HepG2 (cell line): ENCODE data around the gene DBNDD2. TPM values are rescaled to one million over a fixed set of nuclear protein-coding genes. Genes with fewer than 3 reads are reported as not detected.
A peak's percentile ranks its signal among the peaks of the same experiment; 100 is the strongest.

ENCODE experiments used
- ARHGAP35 ChIP-seq: sonication (generic); formaldehyde crosslinking; IDR thresholded peaks from 2 replicates; pipeline ENCODE4 v1.9.0; 2022; ENCODE audit warnings: mild to moderate bottlenecking, inconsistent platforms, moderate library complexity, missing genetic modification reagents, borderline replicate concordance
- MED8 ChIP-seq: sonication (generic); formaldehyde crosslinking; IDR thresholded peaks from 2 replicates; pipeline ENCODE4 v1.8.1; 2023; ENCODE audit warnings: mild to moderate bottlenecking, missing genetic modification reagents; ENCODE audit not compliant: insufficient replicate concordance
- NFIB ChIP-seq: sonication (generic); formaldehyde crosslinking; IDR thresholded peaks from 2 replicates; pipeline ENCODE4 v1.9.0; 2021; ENCODE audit warnings: missing genetic modification reagents, mild to moderate bottlenecking, borderline replicate concordance
- TARDBP ChIP-seq: sonication (generic); formaldehyde crosslinking; IDR thresholded peaks from 2 replicates; pipeline ENCODE4 v1.8.0; 2022; ENCODE audit warnings: mild to moderate bottlenecking, missing genetic modification reagents
- ZNF101 ChIP-seq: sonication (generic); formaldehyde crosslinking; IDR thresholded peaks from 2 replicates; pipeline ENCODE4 v1.4.0; 2020; ENCODE audit warnings: mild to moderate bottlenecking, low read depth, missing genetic modification reagents, borderline replicate concordance
- ZNF205 ChIP-seq: IDR thresholded peaks from 2 replicates; pipeline ENCODE4 v1.6.1; 2018; ENCODE audit warnings: missing biosample characterization, missing genetic modification reagents
- ZNF232 ChIP-seq: sonication (generic); formaldehyde crosslinking; IDR thresholded peaks from 2 replicates; pipeline ENCODE4 v1.4.0; 2020; ENCODE audit warnings: missing genetic modification reagents, borderline replicate concordance
- ZNF3 ChIP-seq: IDR thresholded peaks from 2 replicates; pipeline ENCODE4 v1.7.0; 2017; ENCODE audit warnings: inconsistent platforms
- ZNF343 ChIP-seq: sonication (generic); formaldehyde crosslinking; IDR thresholded peaks from 2 replicates; pipeline ENCODE4 v1.4.0; 2020; ENCODE audit warnings: mild to moderate bottlenecking, missing genetic modification reagents
- ZNF350 ChIP-seq: sonication (generic); formaldehyde crosslinking; IDR thresholded peaks from 2 replicates; pipeline ENCODE4 v1.4.0; 2020; ENCODE audit warnings: mild to moderate bottlenecking, low read depth, missing genetic modification reagents, borderline replicate concordance
- ZNF446 ChIP-seq: sonication (generic); formaldehyde crosslinking; IDR thresholded peaks from 2 replicates; pipeline ENCODE4 v1.5.0; 2020; ENCODE audit warnings: mild to moderate bottlenecking, missing genetic modification reagents
- ZNF558 ChIP-seq: sonication (generic); formaldehyde crosslinking; IDR thresholded peaks from 2 replicates; pipeline ENCODE4 v1.9.0; 2022; ENCODE audit warnings: mild to moderate bottlenecking, missing genetic modification reagents, borderline replicate concordance
- ZNF562 ChIP-seq: sonication (generic); formaldehyde crosslinking; IDR thresholded peaks from 2 replicates; pipeline ENCODE4 v1.8.0; 2022; ENCODE audit warnings: missing genetic modification reagents, borderline replicate concordance
- polyA plus RNA-seq, 8 experiments: library from polyadenylated mRNA; depleted of rRNA in 3 of 8; stranded (reverse) in 7 of 8; unstranded in 1 of 8; fragments of >200 nt; fragmentation: Illumina TruSeq in 4 of 8; extraction: Trizol in 4 of 8; gene quantifications; 2 replicates each; pipeline versions ENCODE4 v1.2.1 to v1.2.3, GENCODE V29; 2011 to 2016; ENCODE audit warnings: low read depth in 4 of 8, missing spikeins in 1 of 8, mixed read lengths in 1 of 8; ENCODE audit not compliant: insufficient read depth in 1 of 8
- total RNA-seq, 5 experiments: library from RNA; depleted of rRNA; stranded (reverse); fragments of >200 nt; fragmentation: Illumina TruSeq; extraction: Trizol; gene quantifications; 2 replicates each; pipeline ENCODE4 v1.2.3, GENCODE V29; 2016; ENCODE audit warnings: low read depth in 1 of 5
- TF ChIP-seq, protein P1 (sequence below): sonication (generic); formaldehyde crosslinking; IDR thresholded peaks from 2 replicates; pipeline ENCODE4 v1.4.0; 2020; ENCODE audit warnings: low read depth, missing genetic modification reagents
- TF ChIP-seq, protein P2 (sequence below): sonication (generic); formaldehyde crosslinking; IDR thresholded peaks from 2 replicates; pipeline ENCODE4 v1.4.0; 2020; ENCODE audit warnings: missing genetic modification reagents
- TF ChIP-seq, protein P3 (sequence below): sonication (generic); formaldehyde crosslinking; IDR thresholded peaks from 2 replicates; pipeline ENCODE4 v1.4.0; 2020; ENCODE audit warnings: missing genetic modification reagents
- TF ChIP-seq, protein P4 (sequence below): sonication (generic); formaldehyde crosslinking; IDR thresholded peaks from 2 replicates; pipeline ENCODE4 v1.8.0; 2022; ENCODE audit warnings: mild to moderate bottlenecking, missing genetic modification reagents, moderate library complexity

DBNDD2 gene
- total and polyA plus RNA-seq, 2 of the 13 experiments (the other 11 are each of a cell fraction or from before 2014, with no cell fraction given), result 16.7 to 47.6 TPM

DNA sequence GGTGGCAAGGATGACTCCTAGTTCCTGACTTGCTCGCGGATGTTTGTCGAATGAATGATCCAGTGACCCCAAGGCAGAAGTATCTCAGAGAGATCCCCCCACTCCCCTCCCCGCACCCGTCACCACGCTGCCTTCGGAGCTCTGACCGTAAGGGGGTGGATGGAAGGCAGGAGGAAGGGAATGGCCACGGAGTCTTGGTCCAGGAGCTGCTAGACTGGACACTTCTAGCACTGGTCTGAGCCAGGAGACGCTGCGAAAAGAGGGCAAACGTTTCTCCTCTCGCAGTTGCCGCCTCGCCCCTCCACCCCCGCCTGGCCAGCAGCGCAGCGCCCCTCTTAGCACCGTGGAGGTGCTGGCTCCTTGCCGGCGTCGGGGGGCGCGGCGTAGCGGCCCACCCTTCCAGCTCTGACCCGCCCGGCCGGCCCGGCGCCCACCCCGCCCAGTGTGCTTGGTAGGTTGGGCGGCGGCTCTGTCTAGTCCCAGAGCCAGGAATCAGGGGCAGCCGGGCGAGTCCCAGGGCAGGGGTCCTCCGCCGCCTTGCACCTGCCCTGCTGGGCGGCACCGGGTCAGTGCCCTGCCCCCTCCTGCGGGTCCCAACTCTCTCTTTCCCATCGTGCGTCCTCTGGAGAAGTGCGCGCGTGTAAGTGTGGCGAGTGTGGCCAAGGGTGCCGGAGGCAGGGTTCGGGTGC is 2.4 kb upstream of the DBNDD2 start (continued):
- TF ChIP-seq, protein P1, sequence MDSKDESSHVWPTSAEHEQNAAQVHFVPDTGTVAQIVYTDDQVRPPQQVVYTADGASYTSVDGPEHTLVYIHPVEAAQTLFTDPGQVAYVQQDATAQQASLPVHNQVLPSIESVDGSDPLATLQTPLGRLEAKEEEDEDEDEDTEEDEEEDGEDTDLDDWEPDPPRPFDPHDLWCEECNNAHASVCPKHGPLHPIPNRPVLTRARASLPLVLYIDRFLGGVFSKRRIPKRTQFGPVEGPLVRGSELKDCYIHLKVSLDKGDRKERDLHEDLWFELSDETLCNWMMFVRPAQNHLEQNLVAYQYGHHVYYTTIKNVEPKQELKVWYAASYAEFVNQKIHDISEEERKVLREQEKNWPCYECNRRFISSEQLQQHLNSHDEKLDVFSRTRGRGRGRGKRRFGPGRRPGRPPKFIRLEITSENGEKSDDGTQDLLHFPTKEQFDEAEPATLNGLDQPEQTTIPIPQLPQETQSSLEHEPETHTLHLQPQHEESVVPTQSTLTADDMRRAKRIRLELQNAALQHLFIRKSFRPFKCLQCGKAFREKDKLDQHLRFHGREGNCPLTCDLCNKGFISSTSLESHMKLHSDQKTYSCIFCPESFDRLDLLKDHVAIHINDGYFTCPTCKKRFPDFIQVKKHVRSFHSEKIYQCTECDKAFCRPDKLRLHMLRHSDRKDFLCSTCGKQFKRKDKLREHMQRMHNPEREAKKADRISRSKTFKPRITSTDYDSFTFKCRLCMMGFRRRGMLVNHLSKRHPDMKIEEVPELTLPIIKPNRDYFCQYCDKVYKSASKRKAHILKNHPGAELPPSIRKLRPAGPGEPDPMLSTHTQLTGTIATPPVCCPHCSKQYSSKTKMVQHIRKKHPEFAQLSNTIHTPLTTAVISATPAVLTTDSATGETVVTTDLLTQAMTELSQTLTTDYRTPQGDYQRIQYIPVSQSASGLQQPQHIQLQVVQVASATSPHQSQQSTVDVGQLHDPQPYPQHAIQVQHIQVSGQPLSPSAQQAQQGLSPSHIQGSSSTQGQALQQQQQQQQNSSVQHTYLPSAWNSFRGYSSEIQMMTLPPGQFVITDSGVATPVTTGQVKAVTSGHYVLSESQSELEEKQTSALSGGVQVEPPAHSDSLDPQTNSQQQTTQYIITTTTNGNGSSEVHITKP (CRISPR knock-in tag), result no peak
- TF ChIP-seq ZNF446 (CRISPR knock-in tag) (no peak), MED8 (no peak), ZNF205 (CRISPR knock-in tag) (no peak), NFIB (no peak), ZNF232 (CRISPR knock-in tag) (no peak), ZNF101 (CRISPR knock-in tag) (no peak), ZNF350 (peak; percentile 15; the same call in 1 of the 2 replicates), ZNF558 (CRISPR knock-in tag) (no peak), TARDBP (CRISPR knock-in tag) (no peak), ARHGAP35 (peak; percentile 22; the same call in 1 of the 2 replicates), ZNF343 (no peak), ZNF3 (no peak), ZNF562 (CRISPR knock-in tag) (no peak)
- TF ChIP-seq, protein P2, sequence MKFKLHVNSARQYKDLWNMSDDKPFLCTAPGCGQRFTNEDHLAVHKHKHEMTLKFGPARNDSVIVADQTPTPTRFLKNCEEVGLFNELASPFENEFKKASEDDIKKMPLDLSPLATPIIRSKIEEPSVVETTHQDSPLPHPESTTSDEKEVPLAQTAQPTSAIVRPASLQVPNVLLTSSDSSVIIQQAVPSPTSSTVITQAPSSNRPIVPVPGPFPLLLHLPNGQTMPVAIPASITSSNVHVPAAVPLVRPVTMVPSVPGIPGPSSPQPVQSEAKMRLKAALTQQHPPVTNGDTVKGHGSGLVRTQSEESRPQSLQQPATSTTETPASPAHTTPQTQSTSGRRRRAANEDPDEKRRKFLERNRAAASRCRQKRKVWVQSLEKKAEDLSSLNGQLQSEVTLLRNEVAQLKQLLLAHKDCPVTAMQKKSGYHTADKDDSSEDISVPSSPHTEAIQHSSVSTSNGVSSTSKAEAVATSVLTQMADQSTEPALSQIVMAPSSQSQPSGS, result no peak
- TF ChIP-seq, protein P3, sequence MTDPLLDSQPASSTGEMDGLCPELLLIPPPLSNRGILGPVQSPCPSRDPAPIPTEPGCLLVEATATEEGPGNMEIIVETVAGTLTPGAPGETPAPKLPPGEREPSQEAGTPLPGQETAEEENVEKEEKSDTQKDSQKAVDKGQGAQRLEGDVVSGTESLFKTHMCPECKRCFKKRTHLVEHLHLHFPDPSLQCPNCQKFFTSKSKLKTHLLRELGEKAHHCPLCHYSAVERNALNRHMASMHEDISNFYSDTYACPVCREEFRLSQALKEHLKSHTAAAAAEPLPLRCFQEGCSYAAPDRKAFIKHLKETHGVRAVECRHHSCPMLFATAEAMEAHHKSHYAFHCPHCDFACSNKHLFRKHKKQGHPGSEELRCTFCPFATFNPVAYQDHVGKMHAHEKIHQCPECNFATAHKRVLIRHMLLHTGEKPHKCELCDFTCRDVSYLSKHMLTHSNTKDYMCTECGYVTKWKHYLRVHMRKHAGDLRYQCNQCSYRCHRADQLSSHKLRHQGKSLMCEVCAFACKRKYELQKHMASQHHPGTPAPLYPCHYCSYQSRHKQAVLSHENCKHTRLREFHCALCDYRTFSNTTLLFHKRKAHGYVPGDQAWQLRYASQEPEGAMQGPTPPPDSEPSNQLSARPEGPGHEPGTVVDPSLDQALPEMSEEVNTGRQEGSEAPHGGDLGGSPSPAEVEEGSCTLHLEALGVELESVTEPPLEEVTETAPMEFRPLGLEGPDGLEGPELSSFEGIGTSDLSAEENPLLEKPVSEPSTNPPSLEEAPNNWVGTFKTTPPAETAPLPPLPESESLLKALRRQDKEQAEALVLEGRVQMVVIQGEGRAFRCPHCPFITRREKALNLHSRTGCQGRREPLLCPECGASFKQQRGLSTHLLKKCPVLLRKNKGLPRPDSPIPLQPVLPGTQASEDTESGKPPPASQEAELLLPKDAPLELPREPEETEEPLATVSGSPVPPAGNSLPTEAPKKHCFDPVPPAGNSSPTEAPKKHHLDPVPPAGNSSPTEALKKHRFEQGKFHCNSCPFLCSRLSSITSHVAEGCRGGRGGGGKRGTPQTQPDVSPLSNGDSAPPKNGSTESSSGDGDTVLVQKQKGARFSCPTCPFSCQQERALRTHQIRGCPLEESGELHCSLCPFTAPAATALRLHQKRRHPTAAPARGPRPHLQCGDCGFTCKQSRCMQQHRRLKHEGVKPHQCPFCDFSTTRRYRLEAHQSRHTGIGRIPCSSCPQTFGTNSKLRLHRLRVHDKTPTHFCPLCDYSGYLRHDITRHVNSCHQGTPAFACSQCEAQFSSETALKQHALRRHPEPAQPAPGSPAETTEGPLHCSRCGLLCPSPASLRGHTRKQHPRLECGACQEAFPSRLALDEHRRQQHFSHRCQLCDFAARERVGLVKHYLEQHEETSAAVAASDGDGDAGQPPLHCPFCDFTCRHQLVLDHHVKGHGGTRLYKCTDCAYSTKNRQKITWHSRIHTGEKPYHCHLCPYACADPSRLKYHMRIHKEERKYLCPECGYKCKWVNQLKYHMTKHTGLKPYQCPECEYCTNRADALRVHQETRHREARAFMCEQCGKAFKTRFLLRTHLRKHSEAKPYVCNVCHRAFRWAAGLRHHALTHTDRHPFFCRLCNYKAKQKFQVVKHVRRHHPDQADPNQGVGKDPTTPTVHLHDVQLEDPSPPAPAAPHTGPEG (CRISPR knock-in tag), result no peak
- TF ChIP-seq, protein P4, sequence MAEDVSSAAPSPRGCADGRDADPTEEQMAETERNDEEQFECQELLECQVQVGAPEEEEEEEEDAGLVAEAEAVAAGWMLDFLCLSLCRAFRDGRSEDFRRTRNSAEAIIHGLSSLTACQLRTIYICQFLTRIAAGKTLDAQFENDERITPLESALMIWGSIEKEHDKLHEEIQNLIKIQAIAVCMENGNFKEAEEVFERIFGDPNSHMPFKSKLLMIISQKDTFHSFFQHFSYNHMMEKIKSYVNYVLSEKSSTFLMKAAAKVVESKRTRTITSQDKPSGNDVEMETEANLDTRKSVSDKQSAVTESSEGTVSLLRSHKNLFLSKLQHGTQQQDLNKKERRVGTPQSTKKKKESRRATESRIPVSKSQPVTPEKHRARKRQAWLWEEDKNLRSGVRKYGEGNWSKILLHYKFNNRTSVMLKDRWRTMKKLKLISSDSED, result no peak
